ENCODE data around the gene E2F7.

The E2F7 gene

DNA sequence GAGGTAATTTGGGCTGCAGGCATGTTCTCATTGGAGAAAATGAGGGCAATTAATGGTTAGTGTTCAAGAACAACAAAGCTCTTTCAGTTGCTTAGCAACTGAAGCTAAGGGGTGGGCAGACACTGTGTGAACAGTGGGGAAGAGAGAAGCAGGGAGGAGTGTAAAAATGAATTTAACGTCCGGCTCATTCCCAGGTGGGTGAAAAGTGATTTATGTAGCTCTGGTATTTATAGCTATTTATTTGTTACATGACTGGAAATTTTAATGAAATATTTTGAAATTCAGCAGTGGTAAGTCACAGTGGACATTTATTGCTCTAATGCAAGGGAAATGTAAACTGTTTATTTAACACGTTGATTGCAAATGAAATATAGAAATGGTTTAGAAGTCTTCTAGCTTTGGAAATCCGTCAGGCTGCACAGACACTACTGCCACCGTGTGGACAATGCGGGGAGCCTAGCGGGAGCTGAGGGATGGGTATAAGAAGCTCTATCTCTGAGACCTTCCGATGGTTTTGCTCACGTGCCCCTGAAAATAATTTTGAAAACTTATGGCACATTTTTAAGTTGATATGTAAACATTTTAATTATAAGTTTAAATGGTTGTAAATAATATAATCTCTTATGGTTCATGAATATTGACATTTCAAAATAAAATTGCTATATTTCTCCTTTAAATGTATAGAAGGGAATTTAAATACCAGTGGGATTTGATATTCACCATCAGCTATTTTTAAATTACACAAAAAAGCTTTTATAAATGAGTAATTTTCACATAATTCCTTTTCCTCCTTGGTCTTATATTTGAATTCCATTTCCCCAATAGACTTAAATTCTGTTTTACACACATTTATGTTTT lies 54.4 kb downstream of the E2F7 start:
- DNase-seq: peak; percentile 66 to 85

- no peak for DNase-seq
Observed at GRCh38 chr12:77007476-77007875, 57.9 kb downstream of the E2F7 start.

- no peak for DNase-seq
Observed at GRCh38 chr12:77005611-77006098, 59.7 kb downstream of the E2F7 start.

DNA sequence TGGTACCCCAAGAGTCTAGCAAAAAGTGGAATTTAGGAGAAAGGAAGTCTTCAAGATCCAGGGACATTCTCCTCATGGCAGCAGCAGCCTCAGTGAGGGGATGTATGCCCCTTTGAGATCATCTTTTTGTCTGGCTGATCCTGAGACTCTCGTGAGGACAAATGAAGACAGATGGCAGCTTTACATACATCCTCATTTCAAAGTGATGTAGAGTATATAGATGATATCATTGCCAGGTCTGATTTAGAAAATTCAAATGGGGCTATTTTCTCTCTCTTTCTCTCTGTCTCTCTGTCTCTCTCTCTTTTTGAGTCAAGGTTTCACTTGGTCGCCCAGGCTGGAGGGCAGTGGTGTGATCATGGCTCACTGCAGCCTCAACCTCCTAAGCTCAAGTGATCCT lies 61.5 kb downstream of the E2F7 start:
- DNase-seq: no peak

DNA sequence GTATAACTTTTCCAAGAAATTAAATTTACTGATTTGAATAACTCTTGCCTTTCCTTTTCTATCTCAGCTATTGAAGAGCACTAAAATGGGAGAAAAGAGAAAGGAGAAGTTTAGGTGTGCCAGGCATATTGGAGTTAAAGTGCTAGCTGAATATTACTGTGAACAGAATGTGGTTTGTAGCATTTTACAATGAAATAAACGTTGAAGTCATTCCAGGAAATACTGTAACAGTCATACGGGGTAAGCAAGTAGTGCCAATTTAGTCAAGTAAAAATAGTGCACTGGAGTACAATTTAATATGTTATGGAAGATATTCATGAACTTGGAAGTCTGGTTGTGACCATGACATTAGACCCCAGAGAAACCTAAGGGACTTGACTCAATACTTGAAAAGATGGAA lies 62.1 kb downstream of the E2F7 start:
- no peak for DNase-seq

DNA sequence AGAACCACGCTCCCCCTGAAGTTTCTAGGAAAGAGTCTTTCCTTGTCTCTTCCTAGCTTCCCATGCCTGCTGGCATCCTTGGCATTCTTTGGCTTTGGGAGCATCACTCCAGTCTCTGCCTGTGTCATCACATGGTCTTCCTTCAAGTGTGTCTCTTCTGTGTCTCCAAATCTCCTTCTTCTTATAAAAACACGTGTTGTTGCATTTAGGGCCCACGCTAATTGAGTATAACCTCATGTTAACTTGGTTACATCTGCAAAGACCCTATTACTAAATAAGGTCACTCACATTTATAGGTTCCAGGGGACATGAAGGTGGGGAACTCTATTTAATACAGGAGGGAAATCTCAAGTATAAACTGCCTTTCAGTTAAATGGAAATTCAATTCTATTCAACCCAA lies 63.0 kb downstream of the E2F7 start:
- no peak for DNase-seq

GRCh38 chr12:77001276-77001675 lies 64.1 kb downstream of the E2F7 start:
- DNase-seq: no peak

DNA sequence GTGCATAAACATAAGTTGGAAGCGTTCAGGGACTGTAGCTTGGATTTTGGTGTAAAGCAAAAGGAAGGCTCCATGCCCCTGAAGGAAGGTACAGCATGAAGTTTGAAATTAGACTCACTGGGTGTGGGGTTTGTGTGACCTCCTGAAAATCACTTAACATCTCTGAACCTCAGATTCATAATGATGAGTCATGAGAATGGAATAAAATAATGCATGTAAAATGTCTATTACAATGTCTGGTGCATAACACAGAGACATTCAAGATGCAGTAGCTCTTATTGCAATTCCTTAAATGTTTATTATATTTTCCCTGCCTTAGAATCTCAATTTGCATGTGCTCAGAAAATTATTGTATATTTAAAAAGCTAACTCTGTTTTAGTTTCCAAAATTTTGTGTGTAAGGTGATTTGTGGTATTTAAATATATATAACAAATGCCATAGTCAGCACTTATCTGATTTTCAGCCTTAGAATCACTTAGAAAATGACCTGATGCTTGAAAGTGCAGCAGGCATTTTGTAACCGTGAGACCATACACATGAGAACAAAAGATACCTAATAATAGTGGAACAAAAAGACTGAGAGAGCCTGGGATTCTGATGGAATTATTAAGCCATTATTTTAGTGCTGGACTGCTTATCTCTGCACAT lies 66.3 kb downstream of the E2F7 start:
- no peak for DNase-seq

DNA sequence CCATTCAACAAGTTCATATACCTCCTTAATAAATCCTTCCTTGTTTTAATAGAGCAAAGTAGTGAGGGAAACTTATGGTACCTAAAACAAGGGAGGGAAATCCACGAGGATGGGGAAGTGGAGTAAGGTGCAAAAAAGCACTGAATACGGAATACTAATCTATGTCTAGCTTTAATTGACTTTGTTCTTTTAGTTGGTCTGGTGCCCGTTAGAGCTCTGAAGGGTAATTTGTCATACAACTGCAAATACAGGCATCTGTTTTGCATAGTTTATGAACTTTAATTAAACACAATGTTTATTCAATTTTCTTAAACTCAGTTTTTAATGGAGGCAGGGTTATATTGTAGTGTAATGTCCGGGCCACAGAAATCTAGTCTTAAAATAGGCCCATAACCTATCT lies 67.0 kb downstream of the E2F7 start:
- DNase-seq: no peak

DNA sequence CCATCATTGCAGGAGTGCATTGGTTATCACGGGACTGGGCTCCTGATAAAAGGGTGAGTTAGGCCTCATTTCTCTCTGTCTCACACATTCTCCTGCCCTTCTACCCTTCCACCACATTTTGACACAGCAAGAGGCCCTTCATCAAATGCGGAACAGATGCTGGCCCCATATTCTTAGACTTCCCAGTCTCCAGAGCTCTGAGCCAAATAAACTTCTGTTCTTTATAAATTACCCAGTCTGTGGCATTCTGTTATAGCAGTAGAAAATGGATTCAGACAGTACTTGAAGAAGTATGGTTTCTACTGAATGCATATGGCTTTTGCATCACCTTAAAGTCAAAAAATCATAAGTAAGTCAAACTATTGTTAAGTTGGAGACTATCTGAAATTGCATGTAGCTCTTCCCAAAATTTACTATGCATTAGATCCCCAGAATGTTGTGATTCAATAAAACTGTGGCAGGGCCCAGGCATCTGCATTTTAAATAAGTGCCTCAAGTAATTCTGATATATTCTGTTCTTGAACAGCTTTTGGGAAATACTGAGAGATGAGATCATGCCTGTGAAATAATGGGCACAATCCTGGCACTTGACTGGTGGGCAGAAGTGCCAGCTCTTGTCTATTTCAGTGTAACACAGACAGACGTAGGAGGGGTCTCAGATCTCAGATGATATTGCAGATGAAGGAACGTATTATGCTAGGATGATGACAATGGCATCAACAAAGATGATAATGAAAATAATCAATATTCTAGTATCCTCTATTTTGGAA lies 68.2 kb downstream of the E2F7 start:
- no peak for DNase-seq

GRCh38 chr12:76990716-76991115 lies 74.7 kb downstream of the E2F7 start:
- DNase-seq: no peak

GRCh38 chr12:76984566-76984965 lies 80.8 kb downstream of the E2F7 start:
- no peak for DNase-seq

- no peak for DNase-seq
Observed at GRCh38 chr12:76983420-76983819, 81.9 kb downstream of the E2F7 start.

- DNase-seq: no peak
Observed at GRCh38 chr12:76980196-76980595, 85.2 kb downstream of the E2F7 start.

DNA sequence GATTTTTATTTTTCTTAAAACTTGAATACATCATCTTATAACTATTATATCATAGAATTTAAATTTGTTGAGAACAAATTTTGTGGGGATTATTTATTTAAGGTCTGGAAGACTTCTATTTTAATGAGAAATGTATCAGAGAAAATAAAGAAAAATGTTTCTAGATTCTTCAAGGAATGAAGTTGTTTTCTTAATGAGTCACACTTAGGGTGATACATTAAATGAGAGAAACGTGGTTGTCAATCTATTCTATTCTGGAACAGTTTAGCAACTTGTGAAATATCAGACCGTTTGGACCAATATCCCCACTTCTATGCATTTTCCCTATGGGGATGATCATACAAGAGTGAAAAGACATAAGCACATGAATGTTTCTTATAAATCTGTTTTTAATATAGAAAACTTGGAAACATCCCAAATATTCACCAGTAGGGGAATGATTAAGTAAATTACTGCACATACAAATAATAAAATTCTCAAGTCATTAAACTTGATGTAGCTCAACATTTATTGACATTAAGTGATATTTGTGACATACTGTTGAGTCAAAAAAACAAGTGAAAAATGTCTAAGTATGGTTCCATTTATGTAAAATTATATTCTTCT lies 88.5 kb downstream of the E2F7 start:
- no peak for DNase-seq
